Pancreas (tissue), 10 donors: ENCODE results near the gene FXYD1. TPM values are rescaled to one million over a fixed set of nuclear protein-coding genes. Genes with fewer than 3 reads are reported as not detected.

ENCODE experiments used
- ATAC-seq, 4 donors: fragments of 200-7000 bp; cut with Tn5 transposase; one replicate each; pipeline versions ENCODE4 v1.8.0 to v1.9.1; 2020; ENCODE audit warnings: mild to moderate bottlenecking in 4 of 4, moderate library complexity in 4 of 4
- DNase-seq, 6 donors: peaks; one replicate each; pipeline ENCODE4 v3.0.0-alpha.2; 2020
- FAIRE-seq: peaks from 2 replicates; lab custom pipeline; 2012; peaks lifted over from hg19 to GRCh38; lab: Jason Lieb, UNC
- H3K27ac ChIP-seq, 4 donors: fragments of 200-600 bp; sonication (generic); 1 replicate in 3 of 4; 2 replicates in 1 of 4; pipeline versions ENCODE4 v1.5.0 to v1.8.0; 2020
- H3K27me3 ChIP-seq, 4 donors: fragments of 200-600 bp; one replicate each; pipeline ENCODE4 v1.8.0; 2021
- H3K36me3 ChIP-seq, 3 donors: fragments of 200-600 bp; sonication (generic) in 1 of 3; one replicate each; pipeline versions ENCODE4 v1.5.0 to v1.8.0; 2020 to 2021
- H3K4me1 ChIP-seq, 3 donors: fragments of 200-600 bp; one replicate each; pipeline ENCODE4 v1.8.0; 2021
- H3K4me3 ChIP-seq, 4 donors: fragments of 200-600 bp; sonication (generic) in 2 of 4; one replicate each; pipeline versions ENCODE4 v1.5.0 to v1.8.0; 2020 to 2021
- H3K9me3 ChIP-seq, 4 donors: fragments of 200-600 bp; one replicate each; pipeline ENCODE4 v1.8.0; 2021
- CTCF ChIP-seq, 4 donors: fragments of 200-600 bp; sonication (generic) in 3 of 4; IDR thresholded peaks; one replicate each; pipeline versions ENCODE4 v1.5.0 to v1.8.0; 2021; ENCODE audit warnings: antibody characterized with exemption in 4 of 4
- WGBS, 2 donors: extraction: QIAGEN DNeasy Blood & Tissue Kit; methylation state at CpG; one replicate each; pipeline ENCODE4 v1.1.7; 2013; 5-methylcytosine and 5-hydroxymethylcytosine counted together
- intact Hi-C, 3 donors: fragments of 100-400 bp; cut with DNase I; formaldehyde crosslinking; loops; one replicate each; pipeline versions ENCODE4 v1.11.1 to v1.14.2; 2022
- polyA plus RNA-seq, 2 donors: library from polyadenylated mRNA; stranded (reverse); fragments of 200-250 nt; gene quantifications; one replicate each; pipeline ENCODE4 v1.2.3, GENCODE V29; 2013
- total RNA-seq, 6 donors: library from RNA; stranded (reverse); fragmentation: NEBNext Ultra II Directional in 4 of 6; extraction: Animal tissue kit (Norgen Biotek cat#: 25700) in 4 of 6; gene quantifications; one replicate each; pipeline versions ENCODE4 v1.2.1 to v1.2.4, GENCODE V29; 2021 to 2023
- donor health status: healthy with polysubstance abuse.
- donor health status: DM: no; HTN: no; CAD: no; lungs with moderate emphysema.
- donor health status: DM: no; HTN: no; CAD: no.
- donor health status: control.
- donor health status: control.
- donor health status: Bipolar disorder and iron deficiency.
- donor health status: DM: yes; HTN: yes; CAD: no.
- donor health status: DM: no; HTN: no; CAD: no.
- donor health status: DM: no; HTN: no; CAD: no.
- donor health status: DM: yes; HTN: yes; CAD: no.

FXYD1 gene
- total and polyA plus RNA-seq, 8 donors: 2.8 to 16.1 (median 6.0) TPM

- Histone ChIP-seq H3K4me3 (no peak overlapping the region), H3K9me3 (no peaks in the 10 kb centered on the region), H3K27ac (no peak overlapping the region), H3K36me3 (no peaks in the 10 kb centered on the region), H3K27me3 (no peaks in the 10 kb centered on the region), H3K4me1 (no peaks in the 10 kb centered on the region)
- 68 to 70% methylated on average over 7 of the region's 7 CpGs for WGBS, 2 donors
- ATAC-seq (no peak), FAIRE-seq (no peak), DNase-seq (no peak)
- TF ChIP-seq CTCF (IDR thresholded peaks at IDR 0.05): no peak
- intact Hi-C loops: no loop called here
These were observed 39.0 kb downstream of the FXYD1 start for GRCh38 chr19:35177377-35178274.

- ATAC-seq: peak in 2 of 4 donors; percentile 25 to 40
- H3K36me3 ChIP-seq: no peaks in the 10 kb centered on the region
- H3K4me1 ChIP-seq: no peaks in the 10 kb centered on the region
- intact Hi-C loops: no loop called here
- H3K4me3 ChIP-seq: no peak overlapping the region
- no peak for DNase-seq
- H3K27me3 ChIP-seq: no peaks in the 10 kb centered on the region
- H3K27ac ChIP-seq: no peak overlapping the region
- no peaks in the 10 kb centered on the region for H3K9me3 ChIP-seq
- WGBS, 2 donors: 57 to 60% methylated on average over 2 of the region's 2 CpGs
- no peak for FAIRE-seq
- no peak for TF ChIP-seq CTCF (IDR thresholded peaks at IDR 0.05)
These were observed 40.1 kb downstream of the FXYD1 start for GRCh38 chr19:35178701-35179100.

GRCh38 chr19:35179830-35180229, 41.2 kb downstream of the FXYD1 start:
- DNase-seq: no peak
- no peaks in the 10 kb centered on the region for H3K9me3 ChIP-seq
- ATAC-seq: no peak
- H3K27ac ChIP-seq: no peak overlapping the region
- no peaks in the 10 kb centered on the region for H3K4me1 ChIP-seq
- H3K4me3 ChIP-seq: no peak overlapping the region
- WGBS, 2 donors: 69 to 74% methylated on average over 3 of the region's 3 CpGs
- FAIRE-seq: no peak
- H3K27me3 ChIP-seq: no peaks in the 10 kb centered on the region
- no peak for TF ChIP-seq CTCF (IDR thresholded peaks at IDR 0.05)
- H3K36me3 ChIP-seq: no peaks in the 10 kb centered on the region
- intact Hi-C loops: no loop called here

GRCh38 chr19:35181387-35181786, 42.8 kb downstream of the FXYD1 start:
- FAIRE-seq: no peak
- TF ChIP-seq CTCF (IDR thresholded peaks at IDR 0.05): no peak
- ATAC-seq: no peak
- no peak for DNase-seq
- intact Hi-C loops: no loop called here
- Histone ChIP-seq H3K4me1 (no peaks in the 10 kb centered on the region), H3K4me3 (no peak overlapping the region), H3K36me3 (no peaks in the 10 kb centered on the region), H3K9me3 (no peaks in the 10 kb centered on the region), H3K27me3 (no peaks in the 10 kb centered on the region), H3K27ac (no peak overlapping the region)
- WGBS, 2 donors: 85 to 93% methylated on average over 1 of the region's 1 CpG

GRCh38 chr19:35184267-35184666, 45.6 kb downstream of the FXYD1 start:
- H3K27me3 ChIP-seq: no peaks in the 10 kb centered on the region

More at GRCh38 chr19:35184267-35184666, 45.6 kb downstream of the FXYD1 start:
- Histone ChIP-seq H3K27ac (no peak overlapping the region), H3K4me1 (no peaks in the 10 kb centered on the region), H3K4me3 (no peak overlapping the region), H3K9me3 (no peaks in the 10 kb centered on the region), H3K36me3 (no peaks in the 10 kb centered on the region)
- TF ChIP-seq CTCF (IDR thresholded peaks at IDR 0.05): no peak
- no peak for FAIRE-seq
- no peak for ATAC-seq
- no peak for DNase-seq
- 74 to 92% methylated on average over 1 of the region's 1 CpG for WGBS, 2 donors
- intact Hi-C loops: no loop called here
